NB4 (cell line): Measurements from ENCODE around the gene HNRNPA1.

ENCODE experiments used
- POLR2A ChIP-seq: IDR thresholded peaks from 2 replicates; pipeline ENCODE4 v1.6.1; 2011; ENCODE audit warnings: mild to moderate bottlenecking; ENCODE audit not compliant: insufficient read length; ENCODE audit errors: extremely low read depth
- TF ChIP-seq, protein P1 (sequence below): IDR thresholded peaks from one replicate; pipeline ENCODE4 v1.5.1; 2012; ENCODE audit warnings: low read depth, low read length
- TF ChIP-seq, protein P2 (sequence below): IDR thresholded peaks from 2 replicates; pipeline ENCODE4 v1.6.1; 2011; ENCODE audit warnings: low read depth, low read length

DNA sequence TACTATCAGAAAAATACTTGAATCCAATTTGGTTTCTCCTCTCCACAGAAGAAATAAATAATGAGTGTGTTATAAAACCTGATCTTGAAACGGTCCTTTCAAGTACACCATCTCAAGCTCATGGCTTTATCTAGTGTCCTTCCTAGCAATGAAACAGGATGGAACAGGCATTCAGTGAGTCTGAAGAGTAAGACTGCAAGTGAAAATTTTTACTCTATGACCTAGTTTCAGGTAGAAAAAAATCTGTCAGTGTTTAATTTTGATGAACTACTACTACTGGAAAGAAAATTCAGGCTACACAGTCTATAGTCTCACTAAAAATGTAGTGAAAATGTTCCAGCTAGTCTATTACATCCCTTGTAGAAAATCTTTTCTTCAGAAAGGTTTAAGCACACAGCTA lies 8.3 kb upstream of the HNRNPA1 start:
- TF ChIP-seq, protein P1, sequence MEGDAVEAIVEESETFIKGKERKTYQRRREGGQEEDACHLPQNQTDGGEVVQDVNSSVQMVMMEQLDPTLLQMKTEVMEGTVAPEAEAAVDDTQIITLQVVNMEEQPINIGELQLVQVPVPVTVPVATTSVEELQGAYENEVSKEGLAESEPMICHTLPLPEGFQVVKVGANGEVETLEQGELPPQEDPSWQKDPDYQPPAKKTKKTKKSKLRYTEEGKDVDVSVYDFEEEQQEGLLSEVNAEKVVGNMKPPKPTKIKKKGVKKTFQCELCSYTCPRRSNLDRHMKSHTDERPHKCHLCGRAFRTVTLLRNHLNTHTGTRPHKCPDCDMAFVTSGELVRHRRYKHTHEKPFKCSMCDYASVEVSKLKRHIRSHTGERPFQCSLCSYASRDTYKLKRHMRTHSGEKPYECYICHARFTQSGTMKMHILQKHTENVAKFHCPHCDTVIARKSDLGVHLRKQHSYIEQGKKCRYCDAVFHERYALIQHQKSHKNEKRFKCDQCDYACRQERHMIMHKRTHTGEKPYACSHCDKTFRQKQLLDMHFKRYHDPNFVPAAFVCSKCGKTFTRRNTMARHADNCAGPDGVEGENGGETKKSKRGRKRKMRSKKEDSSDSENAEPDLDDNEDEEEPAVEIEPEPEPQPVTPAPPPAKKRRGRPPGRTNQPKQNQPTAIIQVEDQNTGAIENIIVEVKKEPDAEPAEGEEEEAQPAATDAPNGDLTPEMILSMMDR, result no peak
- no peak for TF ChIP-seq POLR2A
- TF ChIP-seq, protein P2, sequence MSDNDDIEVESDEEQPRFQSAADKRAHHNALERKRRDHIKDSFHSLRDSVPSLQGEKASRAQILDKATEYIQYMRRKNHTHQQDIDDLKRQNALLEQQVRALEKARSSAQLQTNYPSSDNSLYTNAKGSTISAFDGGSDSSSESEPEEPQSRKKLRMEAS, result no peak
